Prostate gland (tissue), 2 donors: ENCODE measurements around the gene TNNC1. TPM values are rescaled to one million over a fixed set of nuclear protein-coding genes. Genes with fewer than 3 reads are reported as not detected.

Source experiments
- DNase-seq: peaks from one replicate; pipeline ENCODE4 v3.0.0-alpha.2; 2019; ENCODE audit warnings: low spot score
- H3K27ac ChIP-seq, 2 donors: fragments of 200-600 bp; sonication (generic); 2 replicates each; pipeline ENCODE4 v1.5.1; 2017 to 2019
- H3K27me3 ChIP-seq: fragments of 200-600 bp; sonication (generic); replicated peaks from 2 replicates; pipeline ENCODE4 v1.5.1; 2019; ENCODE audit not compliant: insufficient read depth
- H3K36me3 ChIP-seq, 2 donors: fragments of 200-600 bp; sonication (generic); 1 replicate in 1 of 2; 2 replicates in 1 of 2; pipeline versions ENCODE4 v1.5.1 to v1.8.1; 2017 to 2019
- H3K4me1 ChIP-seq: fragments of 200-600 bp; sonication (generic); replicated peaks from 2 replicates; pipeline ENCODE4 v1.5.1; 2019
- H3K4me3 ChIP-seq, 2 donors: fragments of 200-600 bp; sonication (generic); 2 replicates each; pipeline ENCODE4 v1.5.1; 2017 to 2019
- H3K9me3 ChIP-seq: fragments of 200-600 bp; sonication (generic); 2 replicates; pipeline ENCODE4 v1.5.1; 2017
- POLR2A ChIP-seq: fragments of 450-650 bp; IDR thresholded peaks from one replicate; pipeline ENCODE4 v1.6.1; 2016; ENCODE audit warnings: antibody characterized with exemption, mild to moderate bottlenecking
- POLR2AphosphoS5 ChIP-seq: sonication (generic); formaldehyde crosslinking; IDR thresholded peaks from one replicate; pipeline ENCODE4 v1.6.1; 2017; ENCODE audit warnings: antibody characterized with exemption
- WGBS: methylation state at CpG from one replicate; pipeline ENCODE4 v1.1.5; 2018; 5-methylcytosine and 5-hydroxymethylcytosine counted together
- intact Hi-C: fragments of 100-400 bp; cut with DNase I; formaldehyde crosslinking; loops from one replicate; pipeline ENCODE4 v1.14.2; 2022
- total RNA-seq, 2 donors: library from RNA; depleted of rRNA; stranded (reverse); fragments of >200 nt; gene quantifications; one replicate each; pipeline ENCODE4 v1.1.0, GENCODE V29; 2016
- TF ChIP-seq, protein P1 (sequence below), 4 experiments: fragments of 200-600 bp in 2 of 4; fragments of 450-650 bp in 2 of 4; sonication (generic) in 2 of 4; IDR thresholded peaks; 1 replicate in 3 of 4; 2 replicates in 1 of 4; pipeline ENCODE4 v1.5.1; 2016 to 2019; ENCODE audit warnings: antibody characterized with exemption in 4 of 4, mild to moderate bottlenecking in 2 of 4, moderate library complexity in 2 of 4

TNNC1 gene
- total RNA-seq, 2 donors from 2014 or later = 2.7 to 109 TPM

GRCh38 chr3:52443268-52443610 is 10.6 kb downstream of the TNNC1 start:
- TF ChIP-seq POLR2A = no peak
- TF ChIP-seq, protein P1, sequence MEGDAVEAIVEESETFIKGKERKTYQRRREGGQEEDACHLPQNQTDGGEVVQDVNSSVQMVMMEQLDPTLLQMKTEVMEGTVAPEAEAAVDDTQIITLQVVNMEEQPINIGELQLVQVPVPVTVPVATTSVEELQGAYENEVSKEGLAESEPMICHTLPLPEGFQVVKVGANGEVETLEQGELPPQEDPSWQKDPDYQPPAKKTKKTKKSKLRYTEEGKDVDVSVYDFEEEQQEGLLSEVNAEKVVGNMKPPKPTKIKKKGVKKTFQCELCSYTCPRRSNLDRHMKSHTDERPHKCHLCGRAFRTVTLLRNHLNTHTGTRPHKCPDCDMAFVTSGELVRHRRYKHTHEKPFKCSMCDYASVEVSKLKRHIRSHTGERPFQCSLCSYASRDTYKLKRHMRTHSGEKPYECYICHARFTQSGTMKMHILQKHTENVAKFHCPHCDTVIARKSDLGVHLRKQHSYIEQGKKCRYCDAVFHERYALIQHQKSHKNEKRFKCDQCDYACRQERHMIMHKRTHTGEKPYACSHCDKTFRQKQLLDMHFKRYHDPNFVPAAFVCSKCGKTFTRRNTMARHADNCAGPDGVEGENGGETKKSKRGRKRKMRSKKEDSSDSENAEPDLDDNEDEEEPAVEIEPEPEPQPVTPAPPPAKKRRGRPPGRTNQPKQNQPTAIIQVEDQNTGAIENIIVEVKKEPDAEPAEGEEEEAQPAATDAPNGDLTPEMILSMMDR (IDR thresholded peaks at IDR 0.05) = no peak
- no peak for TF ChIP-seq POLR2AphosphoS5
- Histone ChIP-seq H3K4me3 (no peak overlapping the region), H3K4me1 (no peaks in the 10 kb centered on the region), H3K9me3 (no peaks in the 10 kb centered on the region), H3K27me3 (no peaks in the 10 kb centered on the region), H3K36me3 (no peaks in the 10 kb centered on the region), H3K27ac (no peak overlapping the region)
- 91% methylated on average over 8 of the region's 8 CpGs for WGBS
- no peak for DNase-seq
- intact Hi-C loops = no loop called here

GRCh38 chr3:52442409-52443267 is 11.2 kb downstream of the TNNC1 start:
- H3K9me3 ChIP-seq = no peaks in the 10 kb centered on the region
- no peak overlapping the region for H3K4me3 ChIP-seq
- H3K27me3 ChIP-seq = no peaks in the 10 kb centered on the region
- no peak for TF ChIP-seq POLR2AphosphoS5
- TF ChIP-seq, protein P1 (IDR thresholded peaks at IDR 0.05) = no peak
- TF ChIP-seq POLR2A = no peak
- no peak overlapping the region for H3K27ac ChIP-seq
- DNase-seq = no peak
- H3K36me3 ChIP-seq = no peaks in the 10 kb centered on the region
- WGBS = 93% methylated on average over 16 of the region's 16 CpGs
- no peaks in the 10 kb centered on the region for H3K4me1 ChIP-seq
- intact Hi-C loops = no loop called here

DNA sequence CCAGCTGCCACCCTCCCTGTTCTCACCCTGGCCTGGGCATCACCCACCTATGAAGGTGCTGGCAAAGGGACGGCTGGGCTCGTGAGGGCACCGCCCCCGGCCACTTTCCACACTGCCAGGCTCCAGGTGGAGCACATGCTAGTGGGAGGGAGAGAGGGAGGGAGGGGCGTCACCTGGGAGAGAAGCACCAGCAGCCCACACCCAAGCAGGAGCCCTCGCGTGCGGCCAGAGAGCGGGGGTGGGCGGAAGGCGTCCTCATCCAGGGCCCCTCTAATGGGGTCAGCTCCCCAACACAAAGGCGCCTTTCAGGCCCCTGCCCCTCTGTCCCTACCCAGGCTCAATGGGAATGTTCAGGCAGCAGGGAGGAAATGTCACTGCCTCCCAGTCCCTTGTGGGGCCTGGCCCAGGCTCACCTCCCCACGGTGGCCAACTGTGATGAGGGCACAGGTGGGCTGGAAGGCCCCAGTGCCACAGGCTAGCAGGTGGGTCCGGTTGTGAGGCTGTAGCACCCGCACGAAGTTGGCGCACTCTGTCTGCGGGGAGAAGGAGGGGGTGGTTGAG is 12.0 kb downstream of the TNNC1 start:
- no peak for DNase-seq
- 83% methylated on average over 18 of the region's 18 CpGs for WGBS
- Histone ChIP-seq H3K27me3 (no peaks in the 10 kb centered on the region), H3K36me3 (no peaks in the 10 kb centered on the region), H3K4me1 (no peaks in the 10 kb centered on the region), H3K4me3 (no peak overlapping the region), H3K9me3 (no peaks in the 10 kb centered on the region), H3K27ac (no peak overlapping the region)
- TF ChIP-seq POLR2A = no peak
- no peak for TF ChIP-seq POLR2AphosphoS5
- TF ChIP-seq, protein P1 (IDR thresholded peaks at IDR 0.05) = no peak
- intact Hi-C loops = no loop called here

GRCh38 chr3:52441091-52441771 is 12.6 kb downstream of the TNNC1 start:
- no peak overlapping the region for H3K4me3 ChIP-seq
- H3K27me3 ChIP-seq = no peaks in the 10 kb centered on the region
- intact Hi-C loops = no loop called here
- 89% methylated on average over 23 of the region's 23 CpGs for WGBS
- H3K27ac ChIP-seq = no peak overlapping the region
- TF ChIP-seq, protein P1 (IDR thresholded peaks at IDR 0.05) = no peak
- TF ChIP-seq POLR2A (no peak), POLR2AphosphoS5 (no peak)
- no peaks in the 10 kb centered on the region for H3K4me1 ChIP-seq
- DNase-seq = no peak
- no peaks in the 10 kb centered on the region for H3K9me3 ChIP-seq
- H3K36me3 ChIP-seq = no peaks in the 10 kb centered on the region
